OCI-LY3 (cell line): ENCODE results near the gene ATAD3C.

Experiments used
- CTCF ChIP-seq: fragments of 200-600, 300-600 bp; sonication (generic); IDR thresholded peaks from 2 replicates; pipeline ENCODE4 v1.5.1; 2014; ENCODE audit warnings: antibody characterized with exemption, low read length, low read depth
- EZH2phosphoT487 ChIP-seq: fragments of 200-600 bp; shearing (Covaris generic); IDR thresholded peaks from 2 replicates; pipeline ENCODE4 v1.6.1; 2018; ENCODE audit warnings: antibody characterized with exemption, mixed run types, low read depth

- TF ChIP-seq CTCF (no peak), EZH2phosphoT487 (no peak)
Measured at GRCh38 chr1:1407636-1408318, 41.7 kb upstream of the ATAD3C start.
